Measurements from ENCODE around the gene HRH4.

The HRH4 gene

DNA sequence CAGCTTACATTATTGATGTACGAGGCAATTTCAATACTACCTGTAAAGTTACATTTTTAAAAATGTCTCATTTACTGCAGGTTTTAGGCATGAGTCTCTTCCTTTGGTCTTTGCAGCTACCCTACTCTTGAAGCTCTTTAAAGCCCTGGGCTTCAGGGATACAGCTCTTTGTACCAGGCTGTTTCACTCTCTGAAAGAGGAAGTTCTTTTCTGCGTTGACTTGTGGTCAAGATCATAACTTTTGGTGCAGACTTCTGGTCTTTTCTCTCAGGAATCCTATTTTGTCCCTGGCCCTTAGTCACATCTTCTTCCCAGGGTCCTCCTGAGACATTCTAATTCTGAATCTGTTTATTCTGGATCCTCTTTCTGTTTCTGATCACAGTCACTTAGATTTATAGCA, 16.6 kb upstream of the HRH4 start:
- Histone ChIP-seq H3K36me3 (ENCODE audit: control insufficient read depth, insufficient read depth, low read length) (no peaks in the 10 kb centered on the region), H3K4me3 (ENCODE audit: low read depth, low read length) (no peak overlapping the region), H2AFZ (no peak overlapping the region), H3K27ac (no peak overlapping the region), H3K27me3 (ENCODE audit: control insufficient read depth, insufficient read depth, low read length) (no peaks in the 10 kb centered on the region), H3K79me2 (no peaks in the 10 kb centered on the region), H3K9me3 (ENCODE audit: control insufficient read depth, low read length) (no peaks in the 10 kb centered on the region), H3K9ac (no peak overlapping the region), H3K4me2 (ENCODE audit: low read length) (no peak overlapping the region), H3K4me1 (no peaks in the 10 kb centered on the region)
- TF ChIP-seq, protein P1, sequence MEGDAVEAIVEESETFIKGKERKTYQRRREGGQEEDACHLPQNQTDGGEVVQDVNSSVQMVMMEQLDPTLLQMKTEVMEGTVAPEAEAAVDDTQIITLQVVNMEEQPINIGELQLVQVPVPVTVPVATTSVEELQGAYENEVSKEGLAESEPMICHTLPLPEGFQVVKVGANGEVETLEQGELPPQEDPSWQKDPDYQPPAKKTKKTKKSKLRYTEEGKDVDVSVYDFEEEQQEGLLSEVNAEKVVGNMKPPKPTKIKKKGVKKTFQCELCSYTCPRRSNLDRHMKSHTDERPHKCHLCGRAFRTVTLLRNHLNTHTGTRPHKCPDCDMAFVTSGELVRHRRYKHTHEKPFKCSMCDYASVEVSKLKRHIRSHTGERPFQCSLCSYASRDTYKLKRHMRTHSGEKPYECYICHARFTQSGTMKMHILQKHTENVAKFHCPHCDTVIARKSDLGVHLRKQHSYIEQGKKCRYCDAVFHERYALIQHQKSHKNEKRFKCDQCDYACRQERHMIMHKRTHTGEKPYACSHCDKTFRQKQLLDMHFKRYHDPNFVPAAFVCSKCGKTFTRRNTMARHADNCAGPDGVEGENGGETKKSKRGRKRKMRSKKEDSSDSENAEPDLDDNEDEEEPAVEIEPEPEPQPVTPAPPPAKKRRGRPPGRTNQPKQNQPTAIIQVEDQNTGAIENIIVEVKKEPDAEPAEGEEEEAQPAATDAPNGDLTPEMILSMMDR (IDR thresholded peaks at IDR 0.05): no peak

DNA sequence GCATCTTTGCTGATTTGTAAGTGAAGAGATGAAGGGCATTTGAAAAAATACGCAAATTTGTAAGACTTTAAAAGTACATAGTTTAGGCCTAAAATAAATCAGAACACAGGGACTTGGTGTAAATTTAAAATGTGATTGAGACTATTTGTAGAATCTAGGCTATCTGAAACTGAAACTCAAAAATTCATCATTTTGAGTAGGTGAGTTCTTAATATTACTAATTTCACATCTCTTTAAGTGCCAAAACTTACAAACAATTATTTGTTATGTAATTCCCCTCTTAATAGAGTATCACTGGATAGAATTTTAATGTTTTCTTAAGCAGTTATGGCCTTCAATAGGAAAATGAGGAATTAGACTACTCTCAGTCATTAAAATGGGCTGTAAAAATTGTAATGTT, 14.0 kb upstream of the HRH4 start:
- H3K27ac ChIP-seq: no peak overlapping the region
- no peak overlapping the region for H2AFZ ChIP-seq
- H3K27me3 ChIP-seq (ENCODE audit: control insufficient read depth, insufficient read depth, low read length): no peaks in the 10 kb centered on the region
- no peaks in the 10 kb centered on the region for H3K36me3 ChIP-seq (ENCODE audit: control insufficient read depth, insufficient read depth, low read length)
- H3K9ac ChIP-seq: no peak overlapping the region
- TF ChIP-seq, protein P1 (IDR thresholded peaks at IDR 0.05): no peak
- H3K4me3 ChIP-seq (ENCODE audit: low read depth, low read length): no peak overlapping the region
- H3K9me3 ChIP-seq (ENCODE audit: control insufficient read depth, low read length): no peaks in the 10 kb centered on the region
- H3K4me2 ChIP-seq (ENCODE audit: low read length): no peak overlapping the region
- no peaks in the 10 kb centered on the region for H3K4me1 ChIP-seq
- no peaks in the 10 kb centered on the region for H3K79me2 ChIP-seq

DNA sequence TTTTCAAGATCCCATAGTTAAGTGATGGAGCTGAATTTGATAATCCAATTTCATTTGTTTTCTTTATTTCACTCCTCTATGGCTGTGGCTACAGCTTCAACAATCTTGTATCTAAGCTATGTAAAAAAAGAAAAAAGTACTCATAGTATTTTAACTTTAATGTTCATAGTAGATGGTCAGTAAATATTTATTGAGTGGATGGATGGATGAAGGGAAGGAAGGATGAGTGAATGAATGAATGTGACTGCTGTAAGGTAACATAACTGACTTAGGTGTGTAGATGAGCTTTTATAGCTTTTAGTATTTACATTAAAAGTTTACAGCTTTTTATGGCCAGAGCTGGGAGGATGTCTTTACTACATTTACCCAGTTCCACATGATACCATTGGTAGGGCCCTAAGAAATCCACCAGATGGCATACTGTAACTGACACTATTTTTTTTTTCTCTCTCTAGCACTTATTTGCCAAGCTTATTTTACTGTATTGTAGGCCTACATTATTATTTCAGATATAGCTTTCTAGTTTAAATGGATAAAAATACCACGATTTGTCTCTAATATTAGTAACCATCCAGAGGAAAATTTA, 13.4 kb upstream of the HRH4 start:
- Histone ChIP-seq H3K79me2 (no peaks in the 10 kb centered on the region), H2AFZ (no peak overlapping the region), H3K9ac (no peak overlapping the region), H3K9me3 (ENCODE audit: control insufficient read depth, low read length) (no peaks in the 10 kb centered on the region), H3K4me1 (no peaks in the 10 kb centered on the region), H3K4me3 (ENCODE audit: low read depth, low read length) (no peak overlapping the region), H3K36me3 (ENCODE audit: control insufficient read depth, insufficient read depth, low read length) (no peaks in the 10 kb centered on the region), H3K27ac (no peak overlapping the region), H3K27me3 (ENCODE audit: control insufficient read depth, insufficient read depth, low read length) (no peaks in the 10 kb centered on the region), H3K4me2 (ENCODE audit: low read length) (no peak overlapping the region)
- TF ChIP-seq, protein P1 (IDR thresholded peaks at IDR 0.05): no peak

DNA sequence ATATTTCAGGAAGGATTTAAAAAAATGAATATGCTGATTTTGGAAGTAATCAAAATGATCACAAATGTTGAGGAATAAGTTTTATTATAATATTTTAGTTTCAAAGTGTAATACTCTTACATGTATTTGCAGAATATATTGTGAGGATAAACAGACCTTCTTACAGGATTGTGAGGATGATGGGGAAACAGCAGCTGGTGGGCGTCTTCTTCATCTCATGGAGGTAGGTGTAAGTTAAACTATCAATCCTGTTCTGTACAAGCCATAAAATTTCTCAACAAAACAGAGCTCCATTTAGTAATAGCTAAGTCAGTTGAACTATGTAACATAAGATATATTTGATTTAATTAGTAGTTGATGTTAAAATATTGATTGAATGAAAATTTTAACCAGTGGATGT, 12.5 kb upstream of the HRH4 start:
- TF ChIP-seq, protein P1 (IDR thresholded peaks at IDR 0.05): no peak
- Histone ChIP-seq H3K79me2 (no peaks in the 10 kb centered on the region), H3K27ac (no peak overlapping the region), H3K4me2 (ENCODE audit: low read length) (no peak overlapping the region), H3K27me3 (ENCODE audit: control insufficient read depth, insufficient read depth, low read length) (no peaks in the 10 kb centered on the region), H3K4me1 (no peaks in the 10 kb centered on the region), H3K9me3 (ENCODE audit: control insufficient read depth, low read length) (no peaks in the 10 kb centered on the region), H3K4me3 (ENCODE audit: low read depth, low read length) (no peak overlapping the region), H3K36me3 (ENCODE audit: control insufficient read depth, insufficient read depth, low read length) (no peaks in the 10 kb centered on the region), H2AFZ (no peak overlapping the region), H3K9ac (no peak overlapping the region)

DNA sequence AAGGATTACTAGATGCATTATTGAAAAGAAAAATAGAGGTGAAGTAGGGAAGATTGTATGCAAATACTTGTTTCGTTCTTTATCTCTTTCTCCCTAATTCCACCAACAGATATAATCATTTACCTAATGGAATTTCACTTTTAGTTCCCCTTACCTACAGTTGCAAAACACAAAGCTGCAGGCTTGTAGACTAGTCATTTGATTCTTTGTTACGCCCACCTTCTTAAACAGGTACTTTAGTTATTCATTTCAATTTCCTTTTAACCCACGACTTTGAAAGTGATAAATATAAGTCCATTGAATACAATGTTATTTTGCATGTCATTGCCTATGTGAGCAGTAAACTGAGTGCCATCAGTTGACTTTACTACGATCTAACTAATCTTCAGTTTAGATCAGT, 3.9 kb upstream of the HRH4 start:
- Histone ChIP-seq H2AFZ (no peak overlapping the region), H3K9ac (no peak overlapping the region), H3K27me3 (ENCODE audit: control insufficient read depth, insufficient read depth, low read length) (no peaks in the 10 kb centered on the region), H3K9me3 (ENCODE audit: control insufficient read depth, low read length) (no peaks in the 10 kb centered on the region), H3K4me2 (ENCODE audit: low read length) (no peak overlapping the region), H3K79me2 (no peaks in the 10 kb centered on the region), H3K4me1 (no peaks in the 10 kb centered on the region), H3K36me3 (ENCODE audit: control insufficient read depth, insufficient read depth, low read length) (no peaks in the 10 kb centered on the region), H3K27ac (no peak overlapping the region), H3K4me3 (ENCODE audit: low read depth, low read length) (no peak overlapping the region)
- TF ChIP-seq, protein P1 (IDR thresholded peaks at IDR 0.05): no peak
